Caco-2 (cell line): Measurements from ENCODE around the gene MYCBP2. TPM values are rescaled to one million over a fixed set of nuclear protein-coding genes. Genes with fewer than 3 reads are reported as not detected.

ENCODE experiments used
- BruUV-seq: library from RNA; stranded (reverse); fragments of 400-500 nt; replicated peaks from 2 replicates; lab custom pipeline; 2021; lab: Mats Ljungman, UMichigan
- CTCF ChIA-PET: fragments of 300-600 bp; sonication (Branson Sonifier 250); formaldehyde crosslinking; loops from one replicate; lab custom pipeline; 2022; ENCODE audit warnings: antibody characterized with exemption; lab: Charles Lee
- POLR2A ChIA-PET: fragments of 300-600 bp; sonication (Branson Sonifier 250); formaldehyde crosslinking; loops from one replicate; lab custom pipeline; 2022; ENCODE audit warnings: antibody characterized with exemption; lab: Charles Lee
- DNase-seq, 2 experiments: peaks; one replicate each; pipeline versions ENCODE4 v3.0.0 to v3.0.0-alpha.2; 2020 to 2022
- H3K27me3 ChIP-seq: replicated peaks from 2 replicates; pipeline ENCODE4 v1.6.0; 2011; ENCODE audit warnings: low read length; ENCODE audit not compliant: control insufficient read depth, insufficient read depth
- H3K36me3 ChIP-seq: 2 replicates; pipeline ENCODE4 v1.5.1; 2011; ENCODE audit warnings: low read length; ENCODE audit not compliant: control insufficient read depth, insufficient read depth
- H3K4me1 ChIP-seq: fragments of 250-450 bp; sonication (Bioruptor Pico); 2 replicates; pipeline ENCODE4 v1.5.1; 2020; ENCODE audit warnings: mild to moderate bottlenecking
- H3K4me3 ChIP-seq: 2 replicates; pipeline ENCODE4 v1.5.1; 2011; ENCODE audit warnings: low read depth, mild to moderate bottlenecking, control low read depth, low read length
- H3K9me3 ChIP-seq: fragments of 250-450 bp; sonication (Bioruptor Pico); 2 replicates; pipeline ENCODE4 v1.5.1; 2020; ENCODE audit warnings: mild to moderate bottlenecking, moderate library complexity
- H3K27ac Mint-ChIP-seq: one replicate; pipeline ENCODE4 v1.8.0; 2022; ENCODE audit warnings: mixed read lengths; ENCODE audit not compliant: unreplicated experiment
- H3K27me3 Mint-ChIP-seq: one replicate; pipeline ENCODE4 v1.8.0; 2022; ENCODE audit warnings: mixed read lengths; ENCODE audit not compliant: insufficient read depth, unreplicated experiment
- H3K36me3 Mint-ChIP-seq: one replicate; pipeline ENCODE4 v1.8.0; 2022; ENCODE audit warnings: mild to moderate bottlenecking, mixed read lengths; ENCODE audit not compliant: insufficient read depth, unreplicated experiment
- H3K4me1 Mint-ChIP-seq: one replicate; pipeline ENCODE4 v1.8.0; 2022; ENCODE audit warnings: low read depth, mixed read lengths; ENCODE audit not compliant: unreplicated experiment
- H3K4me3 Mint-ChIP-seq: one replicate; pipeline ENCODE4 v1.8.0; 2022; ENCODE audit warnings: mild to moderate bottlenecking, moderate library complexity, mixed read lengths; ENCODE audit not compliant: unreplicated experiment
- H3K9me3 Mint-ChIP-seq: one replicate; pipeline ENCODE4 v1.8.0; 2022; ENCODE audit warnings: mixed read lengths; ENCODE audit not compliant: unreplicated experiment
- CTCF ChIP-seq, 2 experiments: fragments of 200-600 bp in 1 of 2; IDR thresholded peaks; 1 replicate in 1 of 2; 2 replicates in 1 of 2; pipeline versions ENCODE4 v1.5.1 to v1.8.0; 2011 to 2022; ENCODE audit warnings: antibody characterized with exemption in 1 of 2, control low read depth in 1 of 2, inconsistent platforms in 1 of 2, low read depth in 1 of 2, low read length in 1 of 2, mild to moderate bottlenecking in 1 of 2, moderate library complexity in 1 of 2; ENCODE audit not compliant: insufficient read depth in 1 of 2, severe bottlenecking in 1 of 2, unreplicated experiment in 1 of 2
- intact Hi-C: fragments of 100-400 bp; cut with micrococcal nuclease; formaldehyde crosslinking; loops from one replicate; pipeline ENCODE4 v1.10.0; 2022; ENCODE audit not compliant: unreplicated experiment
- total RNA-seq: library from RNA; stranded (reverse); gene quantifications from 2 replicates; pipeline ENCODE4 v1.2.3, GENCODE V29; 2022

The MYCBP2 gene
- total RNA-seq, 1 experiment from 2014 or later = 41.3 TPM

GRCh38 chr13:77218274-77218673 lies 108.6 kb downstream of the MYCBP2 start:
- Mint-ChIP-seq H3K36me3 (peaks cover 6% of the 10 kb centered on the region), H3K27me3 (no peaks in the 10 kb centered on the region), H3K4me3 (no peak overlapping the region), H3K27ac (no peak overlapping the region), H3K4me1 (peaks cover 9% of the 10 kb centered on the region), H3K9me3 (no peaks in the 10 kb centered on the region)
- no peaks in the 10 kb centered on the region for H3K9me3 ChIP-seq
- POLR2A ChIA-PET = no interaction called here
- intact Hi-C loops = no loop called here
- no peak for TF ChIP-seq CTCF (IDR thresholded peaks at IDR 0.05; ENCODE audit: insufficient read depth in 1 of 2, low read depth in 1 of 2, low read length in 1 of 2, severe bottlenecking in 1 of 2, unreplicated experiment in 1 of 2)
- H3K27me3 ChIP-seq = no peaks in the 10 kb centered on the region
- no TSS peak for BruUV-seq
- H3K36me3 ChIP-seq = no peaks in the 10 kb centered on the region; the same call in 1 of the 2 replicates
- H3K4me1 ChIP-seq = 0 out of 2 replicates have a peak, but pooled peaks cover 4% of the 10 kb centered on the region
- H3K4me3 ChIP-seq = no peak overlapping the region
- no peak for DNase-seq
- CTCF ChIA-PET = no interaction called here

GRCh38 chr13:77215543-77215942 lies 111.4 kb downstream of the MYCBP2 start:
- POLR2A ChIA-PET = no interaction called here
- CTCF ChIA-PET = no interaction called here
- no peak overlapping the region for H3K4me3 ChIP-seq
- Mint-ChIP-seq H3K4me1 (peaks cover 9% of the 10 kb centered on the region), H3K36me3 (peaks cover 6% of the 10 kb centered on the region), H3K4me3 (no peak overlapping the region), H3K9me3 (no peaks in the 10 kb centered on the region), H3K27me3 (no peaks in the 10 kb centered on the region), H3K27ac (no peak overlapping the region)
- no peak for TF ChIP-seq CTCF (IDR thresholded peaks at IDR 0.05; ENCODE audit: insufficient read depth in 1 of 2, low read depth in 1 of 2, low read length in 1 of 2, severe bottlenecking in 1 of 2, unreplicated experiment in 1 of 2)
- H3K27me3 ChIP-seq = no peaks in the 10 kb centered on the region
- BruUV-seq = no TSS peak
- no peaks in the 10 kb centered on the region for H3K9me3 ChIP-seq
- DNase-seq = no peak
- intact Hi-C loops = no loop called here
- no peaks in the 10 kb centered on the region for H3K36me3 ChIP-seq
- H3K4me1 ChIP-seq = 0 out of 2 replicates have a peak, but pooled peaks cover 4% of the 10 kb centered on the region

GRCh38 chr13:77213644-77214043 lies 113.2 kb downstream of the MYCBP2 start:
- Histone ChIP-seq H3K36me3 (no peaks in the 10 kb centered on the region), H3K4me1 (0 out of 2 replicates have a peak, but pooled peaks cover 4% of the 10 kb centered on the region), H3K9me3 (no peaks in the 10 kb centered on the region), H3K4me3 (no peak overlapping the region), H3K27me3 (no peaks in the 10 kb centered on the region)
- CTCF ChIA-PET = no interaction called here
- BruUV-seq = no TSS peak
- Mint-ChIP-seq H3K27ac (no peak overlapping the region), H3K36me3 (peaks cover 12% of the 10 kb centered on the region), H3K27me3 (no peaks in the 10 kb centered on the region), H3K4me3 (no peak overlapping the region), H3K4me1 (peaks cover 9% of the 10 kb centered on the region), H3K9me3 (no peaks in the 10 kb centered on the region)
- intact Hi-C loops = no loop called here
- DNase-seq = no peak
- no peak for TF ChIP-seq CTCF (IDR thresholded peaks at IDR 0.05; ENCODE audit: insufficient read depth in 1 of 2, low read depth in 1 of 2, low read length in 1 of 2, severe bottlenecking in 1 of 2, unreplicated experiment in 1 of 2)
- POLR2A ChIA-PET = no interaction called here
